Neuronal stem cell (in vitro differentiated cells): ENCODE measurements around the gene FAM222B.
A peak's percentile ranks its signal among the peaks of the same experiment; 100 is the strongest.

ENCODE experiments used
- DNase-seq: peaks from one replicate; pipeline ENCODE4 v3.0.0-alpha.2; 2013; ENCODE audit warnings: low spot score
- H2AFZ ChIP-seq: one replicate; pipeline ENCODE4 v1.6.1; 2013; ENCODE audit warnings: mild to moderate bottlenecking, low read length, inconsistent platforms
- H2AK5ac ChIP-seq: 2 replicates; pipeline ENCODE4 v1.6.1; 2013; ENCODE audit warnings: low read depth, mild to moderate bottlenecking, inconsistent platforms, low read length, moderate library complexity, mixed read lengths
- H2BK120ac ChIP-seq: 2 replicates; pipeline ENCODE4 v1.6.1; 2013; ENCODE audit warnings: low read depth, mild to moderate bottlenecking, inconsistent platforms, low read length, moderate library complexity, mixed read lengths
- H2BK12ac ChIP-seq: one replicate; pipeline ENCODE4 v1.6.1; 2013; ENCODE audit warnings: low read length, inconsistent platforms
- H2BK15ac ChIP-seq: 2 replicates; pipeline ENCODE4 v1.6.1; 2013; ENCODE audit warnings: mild to moderate bottlenecking, low read length, inconsistent platforms, mixed read lengths
- H2BK5ac ChIP-seq: one replicate; pipeline ENCODE4 v1.6.1; 2013; ENCODE audit warnings: inconsistent platforms, mild to moderate bottlenecking, low read length, moderate library complexity
- H3K14ac ChIP-seq: one replicate; pipeline ENCODE4 v1.6.1; 2013; ENCODE audit warnings: low read length, inconsistent platforms
- H3K18ac ChIP-seq: 2 replicates; pipeline ENCODE4 v1.6.1; 2013; ENCODE audit warnings: low read length, inconsistent platforms
- H3K23ac ChIP-seq: 2 replicates; pipeline ENCODE4 v1.6.1; 2013; ENCODE audit warnings: low read depth, mild to moderate bottlenecking, mixed read lengths, low read length, inconsistent platforms; ENCODE audit not compliant: poor library complexity
- H3K27ac ChIP-seq: replicated peaks from 3 replicates; pipeline ENCODE4 v1.5.1; 2013; ENCODE audit warnings: low read length, inconsistent platforms
- H3K27me3 ChIP-seq, 3 experiments: 2 replicates each; pipeline ENCODE4 v1.6.1; 2013; ENCODE audit warnings: low read length in 3 of 3, mild to moderate bottlenecking in 2 of 3, inconsistent platforms in 1 of 3, low read depth in 1 of 3, mixed read lengths in 1 of 3, moderate library complexity in 1 of 3; ENCODE audit not compliant: control insufficient read depth in 3 of 3, insufficient read depth in 3 of 3
- H3K36me3 ChIP-seq, 2 donors: replicated peaks in 1 of 2; 2 replicates each; pipeline ENCODE4 v1.6.1; 2013; ENCODE audit warnings: low read length in 2 of 2; ENCODE audit not compliant: control insufficient read depth in 2 of 2, insufficient read depth in 2 of 2
- H3K4ac ChIP-seq: 2 replicates; pipeline ENCODE4 v1.6.1; 2013; ENCODE audit warnings: inconsistent platforms, mild to moderate bottlenecking, low read length, moderate library complexity
- H3K4me1 ChIP-seq, 2 donors: 1 replicate in 1 of 2; 2 replicates in 1 of 2; pipeline ENCODE4 v1.6.1; 2013; ENCODE audit warnings: low read length in 2 of 2, low read depth in 1 of 2; ENCODE audit not compliant: control insufficient read depth in 2 of 2, insufficient read depth in 1 of 2
- H3K4me2 ChIP-seq: one replicate; pipeline ENCODE4 v1.6.1; 2013; ENCODE audit warnings: mild to moderate bottlenecking, low read length, inconsistent platforms; ENCODE audit not compliant: insufficient read depth, poor library complexity, severe bottlenecking
- H3K4me3 ChIP-seq, 2 donors: 2 replicates each; pipeline ENCODE4 v1.5.1; 2013; ENCODE audit warnings: low read length in 2 of 2, mild to moderate bottlenecking in 2 of 2, inconsistent platforms in 1 of 2, moderate library complexity in 1 of 2
- H3K79me1 ChIP-seq: one replicate; pipeline ENCODE4 v1.6.1; 2013; ENCODE audit warnings: low read depth, mild to moderate bottlenecking, inconsistent platforms, low read length, moderate library complexity
- H3K9ac ChIP-seq: one replicate; pipeline ENCODE4 v1.6.1; 2013; ENCODE audit warnings: mild to moderate bottlenecking, low read depth, low read length, inconsistent platforms; ENCODE audit not compliant: poor library complexity
- H3K9me3 ChIP-seq, 2 donors: replicated peaks in 1 of 2; 2 replicates each; pipeline versions ENCODE3 to v1.6.1; 2013; ENCODE audit warnings: low read length in 2 of 2, mild to moderate bottlenecking in 2 of 2, inconsistent platforms in 1 of 2, low read depth in 1 of 2, mixed read lengths in 1 of 2, moderate library complexity in 1 of 2; ENCODE audit not compliant: control insufficient read depth in 2 of 2, insufficient read depth in 1 of 2
- H4K8ac ChIP-seq: one replicate; pipeline ENCODE4 v1.6.1; 2013; ENCODE audit warnings: low read depth, mild to moderate bottlenecking, inconsistent platforms, low read length, moderate library complexity
- H4K91ac ChIP-seq: one replicate; pipeline ENCODE4 v1.6.1; 2013; ENCODE audit warnings: low read length, low read depth, mild to moderate bottlenecking, inconsistent platforms; ENCODE audit not compliant: poor library complexity
- WGBS, 2 donors: extraction: QIAGEN DNeasy Blood & Tissue Kit; methylation state at CpG; one replicate each; pipeline ENCODE4 v1.1.7; 2013; ENCODE audit warnings: missing lambda C conversion rate in 2 of 2, mixed read lengths in 1 of 2; ENCODE audit not compliant: insufficient read length in 2 of 2, insufficient replicate concordance in 1 of 2; ENCODE audit errors: extremely low coverage in 2 of 2; 5-methylcytosine and 5-hydroxymethylcytosine counted together

The FAM222B gene

GRCh38 chr17:28875848-28876550 is 33.4 kb upstream of the FAM222B start:
- Histone ChIP-seq H4K91ac (no peak overlapping the region), H3K79me1 (no peaks in the 10 kb centered on the region), H3K4me1 (peaks cover 0 to 2% of the 10 kb centered on the region in 2 donors), H3K14ac (no peak overlapping the region), H2BK5ac (no peak overlapping the region), H2BK12ac (no peak overlapping the region), H2AFZ (no peak overlapping the region), H3K18ac (no peak overlapping the region), H3K27ac (no peak overlapping the region), H3K4me2 (no peak overlapping the region), H2BK120ac (no peak overlapping the region), H3K9me3 (no peaks in the 10 kb centered on the region), H3K4ac (no peak overlapping the region), H3K27me3 (no peaks in the 10 kb centered on the region), H3K36me3 (peaks cover 20 to 31% of the 10 kb centered on the region in 2 donors), H3K9ac (no peak overlapping the region), H3K23ac (no peak overlapping the region), H3K4me3 (no peak overlapping the region), H2BK15ac (no peak overlapping the region), H2AK5ac (no peak overlapping the region), H4K8ac (no peak overlapping the region)
- no CpG with 5 or more reads among the region's 1 CpG for WGBS, 2 donors
- DNase-seq = no peak

GRCh38 chr17:28874750-28875149 is 32.2 kb upstream of the FAM222B start:
- Histone ChIP-seq H3K27ac (no peak overlapping the region), H3K4me2 (no peak overlapping the region), H4K8ac (no peak overlapping the region), H2AK5ac (no peak overlapping the region), H2BK15ac (no peak overlapping the region), H3K14ac (no peak overlapping the region), H3K9ac (no peak overlapping the region), H2AFZ (no peak overlapping the region), H2BK5ac (no peak overlapping the region), H3K27me3 (no peaks in the 10 kb centered on the region), H3K4me1 (peaks cover 0 to 2% of the 10 kb centered on the region in 2 donors), H3K9me3 (no peaks in the 10 kb centered on the region), H3K18ac (no peak overlapping the region), H3K23ac (no peak overlapping the region), H3K4ac (no peak overlapping the region), H3K36me3 (peaks cover 7 to 19% of the 10 kb centered on the region in 2 donors), H3K4me3 (no peak overlapping the region), H3K79me1 (no peaks in the 10 kb centered on the region), H4K91ac (no peak overlapping the region), H2BK12ac (no peak overlapping the region), H2BK120ac (no peak overlapping the region)
- WGBS, 2 donors = no CpG with 5 or more reads among the region's 3 CpGs
- no peak for DNase-seq

- H4K8ac ChIP-seq = no peak overlapping the region
- no peak overlapping the region for H3K18ac ChIP-seq
- no peaks in the 10 kb centered on the region for H3K79me1 ChIP-seq
- no peaks in the 10 kb centered on the region for H3K27me3 ChIP-seq
- H3K4me3 ChIP-seq = no peak overlapping the region
- H3K14ac ChIP-seq = no peak overlapping the region
- no peak overlapping the region for H2BK120ac ChIP-seq
- H3K23ac ChIP-seq = no peak overlapping the region
- H3K4me2 ChIP-seq = no peak overlapping the region
- H2AK5ac ChIP-seq = no peak overlapping the region
- DNase-seq = no peak
- no peak overlapping the region for H2BK5ac ChIP-seq
- no peak overlapping the region for H2BK15ac ChIP-seq
- no CpG with 5 or more reads among the region's 7 CpGs for WGBS, 2 donors
- no peak overlapping the region for H2AFZ ChIP-seq
- no peak overlapping the region for H4K91ac ChIP-seq
- H3K36me3 ChIP-seq = peaks cover 0 to 9% of the 10 kb centered on the region in 2 donors
- H3K27ac ChIP-seq = no peak overlapping the region
- H3K4ac ChIP-seq = no peak overlapping the region
- no peaks in the 10 kb centered on the region for H3K9me3 ChIP-seq
- peaks cover 0 to 2% of the 10 kb centered on the region in 2 donors for H3K4me1 ChIP-seq
- no peak overlapping the region for H3K9ac ChIP-seq
- no peak overlapping the region for H2BK12ac ChIP-seq
Observed at GRCh38 chr17:28873839-28874238, 31.2 kb upstream of the FAM222B start.

- Histone ChIP-seq H3K36me3 (no peaks in the 10 kb centered on the region), H3K27ac (no peak overlapping the region), H2BK12ac (no peak overlapping the region), H2AFZ (peak overlapping the region; percentile 71), H3K4me3 (no peak overlapping the region), H3K4me1 (peaks cover 0 to 2% of the 10 kb centered on the region in 2 donors), H3K79me1 (no peaks in the 10 kb centered on the region), H2BK120ac (no peak overlapping the region), H3K18ac (no peak overlapping the region), H3K14ac (no peak overlapping the region), H3K9ac (no peak overlapping the region), H3K9me3 (no peaks in the 10 kb centered on the region), H3K27me3 (no peaks in the 10 kb centered on the region), H2BK5ac (no peak overlapping the region), H3K4me2 (no peak overlapping the region), H4K8ac (no peak overlapping the region), H4K91ac (no peak overlapping the region), H2AK5ac (no peak overlapping the region), H2BK15ac (no peak overlapping the region), H3K4ac (no peak overlapping the region), H3K23ac (no peak overlapping the region)
- no CpG with 5 or more reads among the region's 6 CpGs for WGBS, 2 donors
- no peak for DNase-seq
Observed at GRCh38 chr17:28871056-28871579, 28.5 kb upstream of the FAM222B start.
